DND-41 (cell line): Measurements from ENCODE around the gene VAC14.

Source experiments
- CTCF ChIP-seq: IDR thresholded peaks from 2 replicates; pipeline ENCODE4 v1.5.1; 2012; ENCODE audit warnings: borderline replicate concordance, low read length, moderate library complexity, mild to moderate bottlenecking; ENCODE audit not compliant: poor library complexity, severe bottlenecking; ENCODE audit errors: extremely low read depth
- EZH2 ChIP-seq: IDR thresholded peaks from 3 replicates; pipeline ENCODE4 v1.6.1; 2012; ENCODE audit warnings: borderline replicate concordance, low read depth, mild to moderate bottlenecking, moderate library complexity, low read length, inconsistent platforms; ENCODE audit not compliant: severe bottlenecking

- TF ChIP-seq CTCF (no peak), EZH2 (no peak)
Measured at GRCh38 chr16:70656065-70656711, 144.8 kb downstream of the VAC14 start.
